H1 (cell line): ENCODE data around the gene CIT. TPM values are rescaled to one million over a fixed set of nuclear protein-coding genes. Genes with fewer than 3 reads are reported as not detected.

Experiments used
- EGR1 ChIP-seq: IDR thresholded peaks from 2 replicates; pipeline ENCODE4 v1.6.1; 2011; ENCODE audit warnings: low read depth, low read length, borderline replicate concordance
- KDM1A ChIP-seq: fragments of 200-600, 300-600 bp; sonication (generic); IDR thresholded peaks from 2 replicates; pipeline ENCODE4 v1.7.1; 2016; ENCODE audit warnings: mild to moderate bottlenecking, low read length, borderline replicate concordance
- MAFK ChIP-seq: IDR thresholded peaks from 2 replicates; pipeline ENCODE4 v1.6.1; 2012; ENCODE audit warnings: low read depth, mild to moderate bottlenecking, improper control_type of control experiment, low read length
- SAP30 ChIP-seq: fragments of 300-600 bp; sonication (generic); IDR thresholded peaks from 2 replicates; pipeline ENCODE4 v1.7.1; 2012; ENCODE audit warnings: low read length, moderate library complexity, mild to moderate bottlenecking, inconsistent platforms; ENCODE audit not compliant: insufficient read depth, insufficient replicate concordance
- SP2 ChIP-seq: IDR thresholded peaks from 2 replicates; pipeline ENCODE4 v1.6.1; 2012; ENCODE audit warnings: mild to moderate bottlenecking, low read length, inconsistent platforms
- polyA plus RNA-seq, 7 experiments: library from polyadenylated mRNA; depleted of rRNA in 3 of 7; stranded (reverse) in 5 of 7; unstranded in 2 of 7; fragments of >200 nt in 5 of 7; fragments of 200-250 nt in 2 of 7; gene quantifications; 1 replicate in 5 of 7; 2 replicates in 1 of 7; 4 replicates in 1 of 7; pipeline versions ENCODE4 v1.2.1 to v1.2.3, GENCODE V29; 2011 to 2013; ENCODE audit warnings: missing spikeins in 2 of 7, mixed read lengths in 2 of 7
- total RNA-seq: library from RNA; stranded (reverse); fragmentation: NEBNext Ultra II Directional; extraction: Animal tissue kit (Norgen Biotek cat#: 25700); gene quantifications from 2 replicates; pipeline ENCODE4 v1.2.1, GENCODE V29; 2021

CIT gene
- total and polyA plus RNA-seq, 2 of the 8 experiments (the other 6 are each of a cell fraction or from before 2014, with no cell fraction given): 17.1 to 60.9 TPM

DNA sequence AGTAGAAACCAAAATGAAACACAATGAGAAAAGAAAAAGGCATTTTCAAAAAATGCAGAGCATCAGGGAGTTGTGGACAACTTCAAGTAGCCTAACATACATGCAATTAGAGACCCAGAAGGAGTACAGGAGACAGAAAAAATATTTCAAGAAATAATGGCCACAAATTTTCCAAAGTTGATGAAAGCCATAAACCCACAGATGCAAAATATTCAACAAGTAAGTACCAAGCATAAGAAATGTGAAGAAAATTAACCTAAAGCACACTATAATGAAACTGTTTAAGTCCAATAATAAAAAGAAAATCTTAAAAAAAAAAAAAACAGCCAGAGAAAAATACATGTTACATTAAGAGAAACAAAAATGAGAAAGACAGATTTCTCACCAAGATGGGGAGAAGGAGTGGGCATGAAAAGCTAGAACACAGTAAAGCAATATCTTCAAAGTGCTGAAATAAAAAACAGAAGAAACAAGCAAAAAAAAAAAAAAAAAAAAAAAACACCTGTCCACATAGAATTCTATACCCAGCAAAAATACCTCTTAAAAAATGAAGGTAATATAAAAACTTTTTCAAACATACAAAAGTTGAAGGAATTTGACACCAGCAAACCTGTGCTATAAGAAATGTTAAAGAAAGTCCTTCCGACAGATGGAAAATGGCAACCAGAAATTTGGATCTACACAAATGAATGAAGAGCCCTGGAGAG is 132.1 kb downstream of the CIT start (continued):
- TF ChIP-seq SP2 (no peak), SAP30 (no peak), MAFK (no peak), EGR1 (no peak), KDM1A (no peak)
